CD4-positive, alpha-beta T cell treated with Interferon alpha-2 for 1 hour (primary cell): ENCODE measurements around the gene GPN3.
A peak's percentile ranks its signal among the peaks of the same experiment; 100 is the strongest.
"Not testable (repeated sequence)": the region's sequence is repeated elsewhere in the genome, so short reads cannot be mapped to it uniquely, and the experiment has no call there.

Experiments
- DNase-seq, 2 donors: peaks; one replicate each; pipeline ENCODE4 v3.0.0-alpha.2; 2020 to 2022

Gene GPN3

DNA sequence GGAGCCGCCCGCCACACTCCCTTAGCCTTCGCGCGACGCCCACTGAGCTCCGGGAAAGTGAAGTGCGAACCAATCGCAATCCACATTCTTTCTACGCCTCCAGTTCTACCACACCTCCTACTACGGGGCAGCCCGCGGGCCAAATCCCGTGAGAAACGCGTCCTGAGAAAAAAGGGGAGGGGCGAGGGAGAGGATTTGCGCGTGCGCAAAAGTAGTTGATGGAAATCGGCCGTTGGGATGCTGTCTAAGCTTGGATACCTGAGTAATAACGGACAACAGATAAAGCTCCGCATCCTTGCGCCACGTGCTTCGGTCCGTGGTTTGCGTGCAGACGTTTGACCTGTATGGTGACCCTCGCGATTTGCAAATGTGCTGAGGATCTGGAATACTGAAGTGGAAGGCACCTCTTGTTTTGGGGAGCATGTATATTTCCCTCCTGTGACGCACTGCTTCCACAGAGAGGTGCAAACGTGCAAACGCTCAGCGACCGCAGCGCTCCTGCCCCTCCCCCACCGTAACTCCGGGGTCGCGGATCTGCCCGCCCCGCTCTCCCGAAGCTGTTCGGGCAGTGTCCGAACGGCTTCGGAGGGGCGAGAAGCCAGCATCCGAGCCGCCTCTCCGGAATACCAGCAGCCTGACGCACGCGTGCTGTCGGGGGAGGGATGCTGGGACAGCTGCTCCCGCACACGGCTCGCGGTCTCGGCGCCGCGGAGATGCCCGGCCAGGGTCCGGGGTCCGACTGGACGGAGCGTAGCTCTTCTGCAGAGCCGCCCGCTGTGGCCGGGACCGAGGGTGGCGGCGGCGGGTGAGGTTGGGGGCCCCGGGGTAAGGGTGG lies at the start of gene GPN3, which contains the start of gene FAM216A:
TSS of gene GPN3 (minus strand) at position 44 of the 835 bp plus-strand sequence. CDS start 54 bp downstream, outside the sequence.
TSS of gene FAM216A (plus strand) at position 632 of the 835 bp plus-strand sequence. CDS start at position 663, 31 bp downstream.
- peak; percentile 95 to 98 for DNase-seq

DNA sequence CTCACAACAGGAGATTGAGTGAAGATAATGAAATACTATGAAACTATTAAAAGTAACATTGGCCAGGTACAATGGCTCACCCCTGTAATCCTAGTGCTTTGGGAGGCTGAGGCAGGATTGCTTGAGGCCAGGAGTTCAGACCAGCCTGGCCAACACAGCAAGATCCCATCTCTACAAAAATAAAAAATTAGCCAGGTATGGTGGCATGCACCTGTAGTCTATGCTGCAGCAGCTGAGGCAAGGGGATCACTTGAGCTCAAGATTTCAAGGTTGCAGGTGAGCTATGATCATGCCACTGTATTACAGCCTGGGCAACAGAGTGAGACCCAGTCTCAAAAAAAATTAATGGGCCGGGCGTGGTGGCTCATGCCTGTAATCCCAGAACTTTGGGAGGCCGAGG lies 48.9 kb upstream of the GPN3 start:
- DNase-seq: no peak

DNA sequence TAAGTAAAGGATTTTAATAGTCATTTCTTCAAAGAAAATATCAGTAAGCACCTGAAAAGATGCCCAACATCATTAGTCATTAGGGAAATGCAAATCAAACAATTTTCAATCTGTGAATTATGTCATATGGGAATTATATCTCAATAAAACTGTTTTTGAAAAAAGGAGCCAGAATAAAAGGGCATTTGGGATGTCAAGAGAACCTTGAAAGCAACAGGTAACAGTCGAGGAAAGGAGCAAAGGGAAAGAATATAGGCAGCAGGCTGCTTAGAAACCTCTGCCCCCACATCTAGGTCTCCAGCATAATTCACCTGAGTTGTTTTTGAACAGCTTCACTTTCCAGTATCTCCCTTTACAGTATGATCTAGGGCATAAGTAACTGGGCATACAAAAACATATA lies 46.3 kb upstream of the GPN3 start:
- no peak for DNase-seq

DNA sequence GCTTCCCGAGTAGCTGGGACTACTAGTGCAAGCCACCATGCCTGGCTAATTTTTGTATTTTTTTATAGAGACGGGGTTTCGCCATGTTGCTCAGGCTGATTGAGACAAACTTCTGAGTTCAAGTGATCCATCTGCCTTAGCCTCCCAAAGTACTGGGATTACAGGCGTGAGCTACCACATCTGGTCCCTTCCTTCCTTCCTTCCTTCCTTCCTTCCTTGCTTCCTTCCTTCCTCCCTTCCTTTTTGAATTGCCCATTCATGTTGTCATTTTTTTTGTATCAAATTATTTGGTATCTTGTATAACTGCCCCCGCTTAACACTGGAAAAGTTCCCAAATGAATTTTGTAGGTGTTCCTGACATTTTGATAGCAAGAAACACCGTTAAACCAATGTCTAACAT lies 45.8 kb upstream of the GPN3 start:
- no peak for DNase-seq

DNA sequence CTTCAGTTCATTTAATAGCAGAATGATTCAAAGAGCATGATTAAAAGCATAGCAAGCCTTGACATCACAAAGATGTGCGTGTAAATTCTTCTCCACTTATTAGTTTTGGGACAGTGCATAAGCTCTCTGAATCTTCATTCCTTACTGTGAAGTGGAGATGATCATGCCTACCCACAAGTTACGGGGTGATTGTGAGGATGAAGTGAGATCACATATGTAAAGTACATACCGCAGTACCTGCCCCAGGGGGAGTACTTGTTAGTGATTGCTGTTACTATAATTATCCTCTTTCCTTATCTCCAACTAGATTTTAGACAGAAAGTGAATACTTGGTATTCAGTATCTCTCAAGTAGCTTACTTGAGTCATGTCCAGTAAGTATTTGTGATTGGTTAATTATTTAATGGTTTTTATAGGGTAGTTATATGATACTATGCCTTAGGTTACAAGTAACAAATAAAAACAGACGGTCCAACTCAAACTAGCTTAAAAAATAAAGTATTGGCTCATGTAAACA lies 40.1 kb upstream of the GPN3 start:
- no peak for DNase-seq

DNA sequence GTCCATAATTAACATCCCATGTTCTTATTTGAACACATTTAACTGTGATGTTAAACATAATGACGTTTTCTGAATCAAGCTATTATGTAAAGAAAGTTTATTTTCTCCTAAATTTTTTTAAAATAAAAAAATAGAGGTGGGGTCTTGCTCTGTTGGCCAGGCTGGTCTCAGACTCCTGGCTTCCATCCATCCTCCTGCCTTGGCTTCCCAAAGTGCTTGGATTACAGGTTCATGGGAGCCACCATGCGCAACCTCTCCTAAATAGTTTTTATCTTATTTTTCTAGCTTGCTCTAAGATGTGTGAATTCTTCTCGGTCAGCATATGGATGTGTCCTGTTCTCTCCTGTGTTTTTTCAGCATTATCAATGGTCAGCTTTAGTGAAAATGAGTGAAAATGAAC lies 37.3 kb upstream of the GPN3 start:
- no peak for DNase-seq

DNA sequence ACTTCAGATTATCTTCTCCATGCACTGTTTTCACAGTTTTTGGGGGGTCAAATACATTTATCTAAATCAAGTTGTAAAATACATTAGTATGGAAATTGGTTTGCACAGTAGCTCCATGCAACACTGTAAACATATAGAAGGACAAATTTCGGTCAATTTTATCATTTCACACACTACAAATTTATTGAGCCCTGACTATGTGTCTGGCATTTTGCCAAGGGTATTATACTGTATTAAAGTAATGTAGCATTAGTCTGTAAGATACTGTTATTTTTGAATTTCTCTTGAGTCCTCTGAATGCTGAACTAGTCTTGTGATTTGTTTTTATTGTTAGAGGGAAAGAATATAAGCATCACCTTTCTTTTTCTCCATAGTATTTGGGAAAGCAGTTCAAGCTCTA lies 35.4 kb upstream of the GPN3 start:
- no peak for DNase-seq

DNA sequence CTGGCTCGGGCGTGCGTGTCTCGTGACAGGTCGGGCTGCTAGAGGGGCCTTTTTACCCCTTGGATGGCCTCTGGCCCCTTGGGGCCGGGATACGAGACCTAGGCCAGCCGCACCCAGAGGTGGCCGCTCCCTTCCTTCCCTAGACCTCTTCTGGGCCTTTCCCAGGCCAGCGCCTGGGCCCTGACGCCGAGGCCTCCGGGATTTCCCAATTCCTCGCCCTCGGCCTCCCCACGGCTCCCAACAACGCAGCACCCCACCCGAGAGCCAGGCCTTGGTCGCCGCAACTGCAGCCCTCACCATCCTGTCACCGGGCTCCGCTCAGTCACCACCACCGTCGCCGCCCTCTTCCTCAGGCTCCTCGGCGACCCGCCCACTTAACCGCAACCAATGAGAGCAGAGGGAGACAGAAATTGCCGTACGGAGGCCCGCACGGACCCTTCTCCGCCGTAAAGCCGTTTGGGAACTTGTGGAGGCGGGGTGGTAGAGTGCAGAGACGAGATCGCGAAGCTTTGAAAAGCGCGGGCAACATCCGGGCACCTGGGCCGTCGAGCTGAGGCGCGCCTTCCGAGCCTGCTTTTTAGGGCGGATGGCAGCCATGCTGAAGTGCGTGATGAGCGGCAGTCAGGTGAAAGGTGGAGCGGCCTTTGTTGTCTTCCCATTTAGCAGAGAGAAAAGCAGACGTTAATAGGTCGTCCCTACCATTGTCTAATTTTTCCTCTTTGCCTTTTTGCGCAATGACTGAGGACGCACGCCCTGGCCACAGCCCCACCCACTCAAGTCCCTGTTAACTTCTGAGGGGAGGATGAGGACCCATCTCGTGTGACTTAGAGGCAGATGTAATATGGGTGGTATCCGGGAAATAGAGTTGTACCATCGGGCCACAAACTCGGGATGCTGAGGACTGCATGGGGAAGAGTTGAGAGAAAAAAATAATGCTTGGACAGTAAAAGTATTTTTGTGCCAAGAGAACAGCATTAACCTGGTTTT lies 34.0 kb upstream of the GPN3 start, which contains the start of the genes RAD9B and VPS29:
TSS of gene RAD9B (plus strand) at position 580 of the 987 bp plus-strand sequence. CDS start at position 587, 7 bp downstream.
TSS of gene VPS29 (minus strand) at position 360 of the 987 bp plus-strand sequence. CDS start at position 300, 60 bp downstream.
- DNase-seq: peak; percentile 99

DNA sequence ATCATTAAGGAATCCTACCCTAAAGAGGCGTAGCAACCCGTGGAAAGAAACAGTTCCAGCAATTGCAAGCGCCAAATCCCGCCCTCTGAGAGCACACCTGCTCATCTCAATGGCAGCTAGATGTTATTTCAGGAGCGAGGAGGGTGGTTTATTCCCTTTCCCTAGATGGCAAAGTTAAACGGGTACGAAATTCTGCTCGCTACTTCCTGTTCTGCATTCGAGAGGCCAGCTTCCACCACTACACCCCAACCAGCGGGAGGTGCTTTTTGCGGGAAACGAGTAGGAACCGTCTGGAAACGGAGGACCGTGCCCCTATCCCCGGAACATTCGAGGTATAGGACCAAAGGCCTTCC lies 33.3 kb upstream of the GPN3 start:
- peak in 1 of 2 donors; percentile 13 for DNase-seq

DNA sequence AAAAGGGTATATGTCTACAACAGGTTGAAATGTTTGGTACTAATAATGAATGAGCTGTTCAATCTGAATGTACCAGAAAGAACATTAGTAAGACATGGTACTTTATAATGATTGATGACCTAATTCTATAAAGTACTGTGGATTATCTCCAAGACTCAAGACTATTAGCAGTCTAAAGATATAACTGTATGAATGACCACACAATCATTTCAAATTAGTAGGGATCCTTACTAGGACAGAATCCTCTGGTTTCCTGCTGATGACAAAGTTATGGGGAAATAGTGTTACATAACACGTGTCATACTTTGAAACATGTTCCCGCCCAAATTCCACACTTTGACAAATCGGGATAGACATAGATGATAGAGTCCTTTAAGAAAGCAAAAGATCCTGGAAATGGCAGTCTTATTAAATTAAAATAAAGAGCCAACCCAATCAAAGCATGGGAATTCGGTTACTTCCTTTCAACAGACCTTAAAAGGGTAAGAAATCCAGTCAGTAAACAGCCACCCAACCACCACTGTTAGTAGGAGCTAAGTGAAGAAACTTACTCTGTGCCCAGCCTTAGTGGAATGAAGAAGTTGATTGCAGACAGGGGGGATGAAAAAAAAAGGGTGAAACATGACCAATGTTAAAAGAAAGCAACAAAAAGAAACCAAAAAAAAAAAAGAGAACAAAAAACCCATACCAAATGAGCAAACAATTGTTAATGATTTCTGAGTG lies 31.1 kb upstream of the GPN3 start:
- no peak for DNase-seq

DNA sequence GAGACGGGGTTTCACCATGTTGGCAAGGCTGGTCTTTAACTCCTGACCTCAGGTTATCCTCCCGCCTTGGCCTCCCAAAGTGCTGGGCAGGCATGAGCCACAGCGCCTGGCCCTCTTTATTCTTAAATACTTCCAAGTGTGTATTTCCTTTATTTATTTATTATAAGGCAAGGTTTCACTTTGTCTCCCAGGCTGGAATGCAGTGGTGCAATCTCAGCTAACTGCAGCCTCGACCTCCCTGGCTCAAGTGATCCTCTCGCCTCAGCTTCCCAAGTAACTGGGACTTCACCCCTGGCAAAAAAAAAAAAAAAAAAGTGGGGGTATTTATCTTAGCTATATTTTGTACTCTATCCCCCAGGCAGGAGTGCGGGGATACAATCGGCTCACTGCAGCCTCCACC lies 7.4 kb upstream of the GPN3 start:
- DNase-seq: no peak

DNA sequence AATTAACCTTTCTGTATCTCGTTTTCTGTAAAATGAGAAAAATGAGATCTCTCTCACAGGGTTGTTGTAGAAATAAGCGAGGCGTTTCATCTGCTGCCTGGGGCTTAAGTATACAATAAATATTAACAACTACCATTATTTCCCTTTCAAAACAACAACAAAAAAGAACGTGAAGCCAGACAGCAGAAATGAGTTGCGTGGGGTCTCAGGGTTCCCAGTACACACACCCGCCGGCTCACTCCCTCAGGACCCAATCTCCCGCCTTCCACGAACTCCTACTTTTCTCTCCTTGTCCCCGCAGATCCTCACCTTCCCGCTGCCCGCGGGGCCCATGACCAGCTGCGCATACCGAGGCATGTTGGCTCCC lies 227 bp downstream of the GPN3 start:
- no peak for DNase-seq

DNA sequence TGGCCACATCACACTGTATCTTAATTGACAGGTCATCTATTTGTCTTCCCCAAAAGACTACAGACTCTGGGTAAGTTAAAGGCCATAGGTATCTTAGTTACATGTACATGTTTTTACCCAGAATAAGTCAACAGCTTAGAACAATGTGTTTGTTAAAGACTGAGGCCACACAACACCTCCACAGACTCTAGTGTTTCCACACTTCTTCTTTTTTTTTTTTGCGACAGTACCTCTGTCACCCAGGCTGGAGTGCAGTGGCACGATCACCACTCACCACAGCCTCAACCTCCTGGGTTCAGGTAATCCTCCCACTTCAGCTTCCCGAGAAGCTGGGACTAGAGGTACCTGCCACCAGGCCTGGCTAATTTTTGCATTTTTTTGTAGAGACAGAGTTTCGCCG lies 1.3 kb downstream of the GPN3 start:
- no peak for DNase-seq

DNA sequence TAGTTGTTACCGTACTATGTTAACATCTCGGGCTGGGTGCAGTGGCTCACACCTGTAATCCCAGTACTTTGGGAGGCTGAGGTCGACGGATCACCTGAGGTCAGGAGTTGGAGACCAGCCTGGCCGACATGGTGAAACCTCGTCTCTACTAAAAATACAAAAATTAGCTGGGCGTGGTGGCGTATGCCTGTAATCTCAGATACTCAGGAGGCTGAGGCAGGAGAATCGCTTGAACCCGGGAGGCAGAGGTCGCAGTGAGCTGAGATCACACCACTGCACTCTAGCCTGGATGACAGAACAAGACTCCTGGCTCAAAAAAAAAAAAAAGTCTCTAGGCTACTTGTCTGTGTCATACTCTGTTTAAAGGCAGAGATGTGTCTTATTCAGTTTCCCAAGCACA lies 2.3 kb downstream of the GPN3 start:
- not testable (repeated sequence) for DNase-seq

DNA sequence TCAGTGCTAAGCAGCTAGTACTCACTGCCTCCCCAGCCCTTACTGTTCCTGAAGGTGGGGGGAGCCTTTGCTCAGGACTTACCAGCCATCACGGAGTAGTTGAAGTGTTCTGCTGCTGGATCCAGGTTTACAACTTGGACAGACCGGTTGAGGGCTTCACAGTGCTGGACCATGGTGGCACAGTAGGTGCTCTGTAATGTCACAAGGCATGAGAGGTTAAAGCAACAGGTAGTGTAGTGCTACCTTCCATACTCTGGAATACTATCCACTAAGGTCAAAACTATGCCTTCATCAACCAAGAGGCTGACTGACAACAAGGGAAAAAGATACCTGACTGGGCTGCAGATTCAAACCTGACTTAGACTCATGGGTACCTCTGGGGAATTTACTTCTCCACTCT lies 3.0 kb downstream of the GPN3 start:
- DNase-seq: no peak

DNA sequence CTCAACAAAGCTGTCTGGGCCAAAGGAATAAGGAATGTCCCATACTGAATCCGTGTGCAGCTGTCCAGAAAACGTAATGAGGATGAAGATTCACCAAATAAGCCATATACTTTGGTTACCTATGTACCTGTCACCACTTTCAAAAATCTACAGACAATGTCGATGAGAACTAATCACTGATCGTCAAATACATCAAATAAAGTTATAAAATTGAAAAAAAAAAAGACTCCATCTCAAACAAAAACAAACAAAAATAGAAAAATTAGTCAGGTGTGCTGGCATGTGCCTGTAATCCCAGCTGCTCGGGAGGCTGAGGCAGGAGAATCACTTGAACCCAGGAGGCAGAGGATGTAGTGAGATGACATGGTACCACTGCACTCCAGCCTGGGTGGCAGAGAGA lies 6.9 kb downstream of the GPN3 start:
- DNase-seq: not testable (repeated sequence)

DNA sequence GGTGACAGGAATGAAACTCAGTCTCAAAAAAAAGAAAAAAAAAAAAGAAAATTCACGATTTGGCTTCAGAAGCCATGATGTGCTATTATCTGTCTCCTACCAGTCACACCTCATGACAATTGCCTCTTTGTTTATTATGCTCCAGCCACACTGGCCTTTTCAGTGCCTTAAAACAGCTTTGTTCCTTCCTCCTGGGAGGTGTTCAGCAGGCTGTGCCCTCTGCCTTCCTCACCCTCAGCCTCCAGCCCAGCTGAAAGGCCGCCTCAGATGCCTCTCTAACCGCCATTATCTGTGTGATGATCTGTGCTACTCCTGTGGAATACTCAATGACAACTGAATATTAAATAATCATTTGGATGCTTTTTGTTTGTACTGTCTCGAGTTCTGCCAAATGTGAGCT lies 9.3 kb downstream of the GPN3 start:
- no peak for DNase-seq

DNA sequence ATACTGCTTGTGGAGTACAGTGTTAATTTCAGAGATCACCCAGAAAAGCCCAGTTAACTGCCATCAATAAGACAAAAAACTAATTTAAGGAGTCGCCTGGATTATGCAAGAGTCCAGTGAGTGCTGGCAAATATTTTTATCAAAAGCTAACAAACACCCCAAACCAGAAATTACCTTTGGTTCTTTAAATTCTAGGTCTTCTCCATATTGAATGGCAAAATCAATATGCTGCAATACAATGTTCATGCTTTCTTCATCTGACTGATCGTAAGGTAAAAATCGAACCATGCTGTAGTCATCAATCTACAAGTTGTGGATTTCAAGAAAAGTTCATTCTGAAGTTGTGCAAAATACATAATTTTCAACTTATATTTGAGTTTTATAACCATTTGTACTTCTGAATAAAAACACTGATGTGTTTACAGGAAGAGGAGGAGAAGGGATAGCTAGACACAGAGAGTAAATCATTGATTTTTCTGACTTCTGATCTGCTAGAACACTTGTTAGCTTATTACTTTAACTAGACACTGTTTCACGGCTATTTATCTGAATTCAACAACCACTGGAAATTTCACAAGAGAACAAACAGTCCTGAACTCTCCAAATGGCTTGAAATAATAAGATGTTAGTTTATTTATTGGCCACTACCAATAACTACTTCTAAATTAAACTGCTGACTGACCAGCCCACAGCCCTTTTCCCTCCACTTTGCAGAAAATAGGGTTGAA lies 14.3 kb downstream of the GPN3 start:
- DNase-seq: no peak

DNA sequence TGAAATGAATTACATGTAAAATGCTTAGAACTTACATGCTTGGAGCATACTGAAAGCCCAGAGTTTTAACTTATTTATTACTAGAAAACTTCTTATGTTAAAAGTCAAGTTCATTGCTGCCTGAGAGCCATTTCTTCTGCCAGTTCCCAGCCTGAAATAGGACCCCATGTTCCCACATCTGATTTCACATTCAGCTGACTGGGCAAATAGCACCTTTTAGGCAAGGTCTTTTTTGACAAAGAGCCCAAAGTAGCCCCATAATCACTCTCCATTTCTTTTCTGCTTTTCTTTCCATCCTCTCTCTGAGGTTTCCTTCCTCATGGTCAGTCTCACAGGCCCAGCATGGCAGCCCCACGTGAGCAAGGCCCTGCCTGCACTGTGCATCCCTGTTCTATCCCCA lies 16.8 kb downstream of the GPN3 start:
- DNase-seq: no peak

DNA sequence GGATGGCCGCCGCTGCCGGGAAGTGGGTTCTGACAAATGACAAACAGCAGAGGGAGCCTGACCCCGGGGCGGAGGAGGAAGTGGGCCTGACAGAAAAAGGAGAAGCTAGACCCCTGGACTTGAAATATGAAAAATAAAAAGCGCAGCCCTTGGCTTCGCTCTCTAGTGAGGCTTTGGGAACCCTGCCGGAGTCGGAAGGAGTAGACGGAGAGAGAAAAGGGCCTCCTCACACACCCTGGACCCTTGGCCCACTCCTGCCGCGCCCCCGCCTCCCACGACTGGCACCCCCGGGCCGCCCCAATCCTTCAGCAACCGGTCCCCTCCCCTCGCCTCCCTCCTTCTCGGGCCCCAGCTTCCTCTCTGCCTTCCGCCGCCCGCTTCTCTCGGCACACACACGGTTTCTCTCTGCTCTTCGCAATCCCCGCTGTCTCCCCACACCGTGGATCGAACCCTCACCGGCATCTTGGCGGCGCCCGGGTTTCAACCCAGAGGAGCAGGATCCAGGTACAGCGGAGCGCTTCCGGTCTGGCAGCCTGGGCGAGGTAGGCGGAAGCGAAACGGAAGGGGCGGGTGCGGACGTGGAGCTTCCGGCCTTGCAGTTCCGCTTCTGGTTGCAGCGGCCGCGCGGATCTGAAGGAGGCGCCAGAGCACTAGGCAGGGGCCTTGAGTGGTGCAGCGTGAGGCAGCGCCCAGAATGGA lies 18.1 kb downstream of the GPN3 start, which contains the start of gene ARPC3:
TSS of gene ARPC3 (minus strand) at position 539 of the 699 bp plus-strand sequence. CDS start at position 462, 77 bp downstream.
- DNase-seq: peak; percentile 94 to 95

DNA sequence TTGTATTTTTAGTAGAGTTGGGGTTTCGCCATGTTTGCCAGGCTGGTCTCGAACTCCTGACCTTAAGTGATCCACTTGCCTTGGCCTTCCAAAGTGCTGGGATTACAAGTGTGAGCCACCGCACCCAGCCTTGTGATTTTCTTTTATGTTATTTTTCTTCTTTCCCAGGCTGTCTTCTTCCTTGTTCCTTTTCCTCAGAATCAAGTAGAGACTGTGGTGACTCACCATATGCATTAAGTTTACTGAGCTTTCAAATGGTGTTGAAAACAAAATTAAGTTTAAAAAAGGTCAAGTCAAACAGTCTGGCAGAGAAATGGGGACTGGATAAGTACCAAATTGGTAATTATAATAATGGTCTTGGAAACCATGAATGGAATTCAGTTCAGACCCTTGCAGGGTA lies 23.6 kb downstream of the GPN3 start:
- no peak for DNase-seq
